IMR-90 (cell line): ENCODE measurements around the gene ANKRD6. TPM values are rescaled to one million over a fixed set of nuclear protein-coding genes. Genes with fewer than 3 reads are reported as not detected.

Experiments used
- ATAC-seq: fragments of 200-7000 bp; cut with Tn5 transposase; 2 replicates; pipeline ENCODE4 v1.9.1; 2020; ENCODE audit warnings: low read depth, mild to moderate bottlenecking, moderate library complexity
- BruUV-seq: library from RNA; stranded (reverse); fragments of 400-500 nt; replicated peaks from 2 replicates; lab custom pipeline; 2021; lab: Mats Ljungman, UMichigan
- CTCF ChIA-PET: fragments of 300-600 bp; formaldehyde crosslinking; extraction: SDS; loops from one replicate; lab custom pipeline; 2021; ENCODE audit warnings: antibody characterized with exemption; lab: Yijun Ruan, JAX
- POLR2A ChIA-PET: fragments of 300-600 bp; sonication (Branson Sonifier 250); formaldehyde crosslinking; loops from one replicate; lab custom pipeline; 2022; ENCODE audit warnings: antibody characterized with exemption; ENCODE audit not compliant: unreplicated experiment; lab: Charles Lee
- DNase-seq: peaks from one replicate; pipeline ENCODE4 v3.0.0; 2013
- H2AFZ ChIP-seq: replicated peaks from 2 replicates; pipeline ENCODE3; 2013; ENCODE audit warnings: low read length, mild to moderate bottlenecking; ENCODE audit not compliant: poor library complexity
- H2AK5ac ChIP-seq: 2 replicates; pipeline ENCODE4 v1.6.1; 2013; ENCODE audit warnings: low read depth, low read length, inconsistent platforms
- H2AK9ac ChIP-seq: replicated peaks from 2 replicates; pipeline ENCODE3; 2013; ENCODE audit warnings: mild to moderate bottlenecking, low read depth, low read length, moderate library complexity; ENCODE audit not compliant: poor library complexity
- H2BK120ac ChIP-seq: 2 replicates; pipeline ENCODE4 v1.6.1; 2013; ENCODE audit warnings: low read depth, low read length, inconsistent platforms
- H2BK15ac ChIP-seq: 3 replicates; pipeline ENCODE4 v1.6.1; 2013; ENCODE audit warnings: low read depth, low read length, inconsistent platforms
- H2BK20ac ChIP-seq: 2 replicates; pipeline ENCODE4 v1.6.1; 2013; ENCODE audit warnings: low read depth, mild to moderate bottlenecking, inconsistent platforms, low read length, moderate library complexity
- H2BK5ac ChIP-seq: 2 replicates; pipeline ENCODE4 v1.6.1; 2013; ENCODE audit warnings: mild to moderate bottlenecking, low read depth, low read length, inconsistent platforms; ENCODE audit not compliant: poor library complexity, severe bottlenecking
- H3K14ac ChIP-seq: replicated peaks from 2 replicates; pipeline ENCODE4 v1.6.1; 2013; ENCODE audit warnings: low read depth, low read length, inconsistent platforms
- H3K18ac ChIP-seq: 2 replicates; pipeline ENCODE4 v1.6.1; 2013; ENCODE audit warnings: low read depth, low read length, control low read depth
- H3K23ac ChIP-seq: 2 replicates; pipeline ENCODE4 v1.6.1; 2013; ENCODE audit warnings: low read depth, low read length, inconsistent platforms
- H3K27ac ChIP-seq: 2 replicates; pipeline ENCODE4 v1.5.1; 2013; ENCODE audit warnings: mild to moderate bottlenecking, control low read depth, low read length; ENCODE audit not compliant: insufficient read depth
- H3K27me3 ChIP-seq: 2 replicates; pipeline ENCODE4 v1.6.1; 2013; ENCODE audit warnings: low read length; ENCODE audit not compliant: control insufficient read depth, insufficient read depth
- H3K36me3 ChIP-seq: 2 replicates; pipeline ENCODE4 v1.6.1; 2013; ENCODE audit warnings: low read length, mixed read lengths; ENCODE audit not compliant: control insufficient read depth, insufficient read depth
- H3K4ac ChIP-seq: 2 replicates; pipeline ENCODE4 v1.6.1; 2013; ENCODE audit warnings: low read depth, low read length, inconsistent platforms
- H3K4me1 ChIP-seq: 2 replicates; pipeline ENCODE4 v1.6.1; 2013; ENCODE audit warnings: low read length, mixed read lengths; ENCODE audit not compliant: control insufficient read depth, insufficient read depth
- H3K4me2 ChIP-seq: 2 replicates; pipeline ENCODE4 v1.6.1; 2013; ENCODE audit warnings: low read depth, mild to moderate bottlenecking, control low read depth, low read length, moderate library complexity
- H3K4me3 ChIP-seq: 2 replicates; pipeline ENCODE4 v1.5.1; 2013; ENCODE audit warnings: low read depth, mild to moderate bottlenecking, control low read depth, low read length, moderate library complexity; ENCODE audit not compliant: insufficient read depth
- H3K56ac ChIP-seq: 2 replicates; pipeline ENCODE4 v1.6.1; 2013; ENCODE audit warnings: low read length, inconsistent platforms; ENCODE audit not compliant: insufficient read depth; ENCODE audit errors: extremely low read depth
- H3K79me1 ChIP-seq, 2 experiments: 2 replicates each; pipeline ENCODE4 v1.6.1; 2013; ENCODE audit warnings: low read length in 2 of 2, inconsistent platforms in 1 of 2, low read depth in 1 of 2
- H3K9ac ChIP-seq: 2 replicates; pipeline ENCODE4 v1.6.1; 2013; ENCODE audit warnings: low read depth, low read length, control low read depth
- H3K9me1 ChIP-seq: 2 replicates; pipeline ENCODE4 v1.6.1; 2013; ENCODE audit warnings: low read length, inconsistent platforms; ENCODE audit not compliant: insufficient read depth
- H3K9me3 ChIP-seq: 2 replicates; pipeline ENCODE4 v1.6.1; 2013; ENCODE audit warnings: low read length; ENCODE audit not compliant: control insufficient read depth, insufficient read depth
- H4K20me1 ChIP-seq: 2 replicates; pipeline ENCODE4 v1.6.1; 2013; ENCODE audit warnings: low read length, inconsistent platforms; ENCODE audit not compliant: insufficient read depth
- H4K5ac ChIP-seq: 2 replicates; pipeline ENCODE4 v1.6.1; 2013; ENCODE audit warnings: mild to moderate bottlenecking, low read depth, low read length, control low read depth
- H4K8ac ChIP-seq, 2 experiments: 2 replicates each; pipeline ENCODE4 v1.6.1; 2013; ENCODE audit warnings: low read depth in 2 of 2, low read length in 2 of 2, control low read depth in 1 of 2, inconsistent platforms in 1 of 2
- H4K91ac ChIP-seq: 2 replicates; pipeline ENCODE4 v1.6.1; 2013; ENCODE audit warnings: low read depth, low read length, inconsistent platforms; ENCODE audit not compliant: insufficient read depth
- BHLHE40 ChIP-seq: fragments of 150-350 bp; IDR thresholded peaks from 2 replicates; pipeline ENCODE4 v1.6.1; 2016; ENCODE audit warnings: mild to moderate bottlenecking, low read depth, low read length
- CEBPB ChIP-seq: IDR thresholded peaks from 2 replicates; pipeline ENCODE4 v1.6.1; 2012; ENCODE audit warnings: low read depth, low read length, improper control_type of control experiment
- CHD1 ChIP-seq: IDR thresholded peaks from 2 replicates; pipeline ENCODE4 v1.6.1; 2012; ENCODE audit warnings: low read depth, low read length, improper control_type of control experiment
- CTCF ChIP-seq: conservative IDR thresholded peaks from 2 replicates; pipeline ENCODE4 v1.5.1; 2012; ENCODE audit warnings: mild to moderate bottlenecking, low read depth, low read length, improper control_type of control experiment
- MAFK ChIP-seq: IDR thresholded peaks from 2 replicates; pipeline ENCODE4 v1.6.1; 2012; ENCODE audit warnings: low read depth, low read length, improper control_type of control experiment
- MAZ ChIP-seq: IDR thresholded peaks from 2 replicates; pipeline ENCODE4 v1.6.1; 2012; ENCODE audit warnings: low read depth, mild to moderate bottlenecking, low read length, improper control_type of control experiment, moderate library complexity, borderline replicate concordance
- MXI1 ChIP-seq: IDR thresholded peaks from 2 replicates; pipeline ENCODE4 v1.6.1; 2012; ENCODE audit warnings: low read depth, mild to moderate bottlenecking, low read length, moderate library complexity, borderline replicate concordance
- NFE2L2 ChIP-seq: fragments of 150-350 bp; IDR thresholded peaks from 2 replicates; pipeline ENCODE4 v1.6.1; 2016; ENCODE audit warnings: low read depth, mild to moderate bottlenecking, low read length
- POLR2A ChIP-seq: IDR thresholded peaks from 2 replicates; pipeline ENCODE4 v1.6.1; 2012; ENCODE audit warnings: mild to moderate bottlenecking, low read depth, low read length
- RCOR1 ChIP-seq: IDR thresholded peaks from 2 replicates; pipeline ENCODE4 v1.6.1; 2012; ENCODE audit warnings: mild to moderate bottlenecking, low read length, improper control_type of control experiment; ENCODE audit not compliant: insufficient replicate concordance
- RFX5 ChIP-seq: IDR thresholded peaks from 2 replicates; pipeline ENCODE4 v1.8.0; 2012; ENCODE audit warnings: low read depth, mild to moderate bottlenecking, low read length, moderate library complexity
- WGBS, 2 experiments: methylation state at CpG; one replicate each; pipeline versions ENCODE4 v1.1.5 to v1.1.7; 2013; ENCODE audit warnings: missing lambda C conversion rate in 2 of 2; ENCODE audit not compliant: insufficient read length in 1 of 2; ENCODE audit errors: extremely low coverage in 2 of 2; 5-methylcytosine and 5-hydroxymethylcytosine counted together
- dilution Hi-C: fragments of 300-500 bp; cut with HindIII; formaldehyde crosslinking; loops from one replicate; pipeline ENCODE4 v1.14.3; 2018; ENCODE audit warnings: low sequenced_read_pairs; ENCODE audit not compliant: unreplicated experiment
- in situ Hi-C: fragments of 300-500 bp; cut with MboI; formaldehyde crosslinking; loops from 3 replicates; pipeline ENCODE4 v1.14.3; 2019; ENCODE audit warnings: low sequenced_read_pairs, inconsistent platforms, mixed read lengths
- intact Hi-C: fragments of 100-400 bp; cut with micrococcal nuclease; formaldehyde crosslinking; loops from 2 replicates; pipeline ENCODE4 v1.10.0; 2022
- polyA plus RNA-seq, 3 experiments: library from polyadenylated mRNA; depleted of rRNA; stranded (reverse); fragments of >200 nt; gene quantifications; 2 replicates each; pipeline ENCODE4 v1.2.3, GENCODE V29; 2012; ENCODE audit warnings: low replicate concordance in 1 of 3
- total RNA-seq: library from RNA; depleted of rRNA; stranded (reverse); fragments of >200 nt; gene quantifications from 2 replicates; pipeline ENCODE4 v1.2.3, GENCODE V29; 2012

Gene ANKRD6
- total and polyA plus RNA-seq, 2 of the 4 experiments (the other 2 are of a cell fraction) = 0.12 to 0.18 TPM

DNA sequence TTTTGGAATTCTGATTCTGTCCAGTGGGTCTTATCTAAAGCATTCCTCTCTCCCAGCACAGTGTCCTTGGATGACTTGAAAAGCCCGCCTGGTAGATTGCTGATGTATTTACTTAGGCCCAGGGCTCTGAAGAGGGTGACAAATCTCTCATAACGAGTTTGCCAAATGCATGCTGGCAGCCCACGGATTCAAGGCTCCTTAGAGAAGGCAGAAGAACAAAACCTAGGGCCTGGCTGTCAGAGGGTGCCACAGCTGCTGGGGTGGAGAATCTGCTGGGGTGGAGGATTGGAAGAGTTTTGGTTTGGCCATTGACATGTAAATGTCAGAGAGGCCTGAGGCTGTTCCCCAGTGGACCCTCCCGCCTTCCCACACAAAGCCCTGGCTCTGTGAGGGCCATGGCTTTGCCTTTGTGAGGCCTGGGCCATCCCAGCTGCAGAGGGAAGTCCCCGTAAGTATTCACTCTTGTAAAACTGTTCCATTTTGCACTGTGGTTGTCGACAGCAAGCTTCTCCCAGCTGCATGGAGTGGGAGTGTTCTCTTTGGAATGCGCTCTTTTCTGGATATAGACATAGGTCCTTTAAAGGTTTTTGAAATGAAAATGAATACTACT lies 50.3 kb downstream of the ANKRD6 start:
- Histone ChIP-seq H3K23ac (no peak overlapping the region), H4K5ac (no peak overlapping the region), H2BK15ac (no peak overlapping the region), H3K4me1 (no peaks in the 10 kb centered on the region), H3K4me2 (no peak overlapping the region), H2AFZ (peak overlapping the region; percentile 21), H3K4me3 (no peak overlapping the region), H3K36me3 (no peaks in the 10 kb centered on the region), H4K20me1 (no peaks in the 10 kb centered on the region), H3K4ac (no peak overlapping the region), H2BK120ac (no peak overlapping the region), H3K18ac (no peak overlapping the region), H4K8ac (no peak overlapping the region), H3K27me3 (0 out of 2 replicates have a peak, but pooled peaks cover 2% of the 10 kb centered on the region), H3K9ac (no peak overlapping the region), H4K91ac (no peak overlapping the region), H3K14ac (no peak overlapping the region), H3K79me1 (no peaks in the 10 kb centered on the region), H2BK20ac (no peak overlapping the region), H2AK5ac (no peak overlapping the region), H2BK5ac (no peak overlapping the region), H3K27ac (no peak overlapping the region), H2AK9ac (no peak overlapping the region), H3K9me3 (no peaks in the 10 kb centered on the region), H3K56ac (no peak overlapping the region), H3K9me1 (no peaks in the 10 kb centered on the region)
- TF ChIP-seq MAFK (no peak), NFE2L2 (no peak), RCOR1 (no peak), CTCF (no peak), CEBPB (no peak), BHLHE40 (no peak), RFX5 (no peak), CHD1 (no peak), POLR2A (no peak), MXI1 (no peak), MAZ (no peak)
- dilution Hi-C loops = no loop called here
- ChIA-PET POLR2A (no interaction called here), CTCF (no interaction called here)
- intact Hi-C loops = no loop called here
- DNase-seq (no peak), ATAC-seq (no peak)
- in situ Hi-C loops = no loop called here
- 16% methylated on average over 2 of the region's 7 CpGs; no CpG with 5 or more reads in 1 of the 2 experiments for WGBS, 2 experiments
- no TSS peak for BruUV-seq
